HepG2 (cell line): ENCODE measurements around the gene PDE4D. TPM values are rescaled to one million over a fixed set of nuclear protein-coding genes. Genes with fewer than 3 reads are reported as not detected.

Experiments used
- SP1 ChIP-seq, 2 experiments: fragments of 450-650 bp in 1 of 2; sonication (generic) in 1 of 2; formaldehyde crosslinking in 1 of 2; IDR thresholded peaks; 2 replicates each; pipeline versions ENCODE4 v1.4.0 to v1.6.1; 2016 to 2020; ENCODE audit warnings: missing genetic modification reagents in 1 of 2
- SP4 ChIP-seq: sonication (generic); formaldehyde crosslinking; IDR thresholded peaks from 2 replicates; pipeline ENCODE4 v1.8.1; 2023; ENCODE audit warnings: mild to moderate bottlenecking, missing genetic modification reagents
- XRCC5 ChIP-seq: fragments of 200-400 bp; formaldehyde crosslinking; optimal IDR thresholded peaks from 2 replicates; pipeline ENCODE3; 2017; ENCODE audit warnings: mild to moderate bottlenecking, low read length
- polyA plus RNA-seq, 8 experiments: library from polyadenylated mRNA; depleted of rRNA in 3 of 8; stranded (reverse) in 7 of 8; unstranded in 1 of 8; fragments of >200 nt; fragmentation: Illumina TruSeq in 4 of 8; extraction: Trizol in 4 of 8; gene quantifications; 2 replicates each; pipeline versions ENCODE4 v1.2.1 to v1.2.3, GENCODE V29; 2011 to 2016; ENCODE audit warnings: low read depth in 4 of 8, missing spikeins in 1 of 8, mixed read lengths in 1 of 8; ENCODE audit not compliant: insufficient read depth in 1 of 8
- total RNA-seq, 5 experiments: library from RNA; depleted of rRNA; stranded (reverse); fragments of >200 nt; fragmentation: Illumina TruSeq; extraction: Trizol; gene quantifications; 2 replicates each; pipeline ENCODE4 v1.2.3, GENCODE V29; 2016; ENCODE audit warnings: low read depth in 1 of 5
- TF ChIP-seq, protein P1 (sequence below): sonication (generic); formaldehyde crosslinking; IDR thresholded peaks from 2 replicates; pipeline ENCODE4 v1.9.0; 2021; ENCODE audit warnings: missing genetic modification reagents, borderline replicate concordance
- TF ChIP-seq, protein P2 (sequence below): sonication (generic); formaldehyde crosslinking; IDR thresholded peaks from 2 replicates; pipeline ENCODE4 v1.8.0; 2022; ENCODE audit warnings: missing genetic modification reagents, mild to moderate bottlenecking, borderline replicate concordance
- TF ChIP-seq, protein P3 (sequence below): sonication (generic); formaldehyde crosslinking; IDR thresholded peaks from 2 replicates; pipeline ENCODE4 v1.4.0; 2020; ENCODE audit warnings: missing genetic modification reagents, borderline replicate concordance
- TF ChIP-seq, protein P4 (sequence below): sonication (generic); formaldehyde crosslinking; IDR thresholded peaks from 2 replicates; pipeline ENCODE4 v1.5.1; 2020; ENCODE audit warnings: mild to moderate bottlenecking, missing genetic modification reagents, moderate library complexity

PDE4D gene
- total and polyA plus RNA-seq, 2 of the 13 experiments (the other 11 are each of a cell fraction or from before 2014, with no cell fraction given) = 7.0 to 12.2 TPM

DNA sequence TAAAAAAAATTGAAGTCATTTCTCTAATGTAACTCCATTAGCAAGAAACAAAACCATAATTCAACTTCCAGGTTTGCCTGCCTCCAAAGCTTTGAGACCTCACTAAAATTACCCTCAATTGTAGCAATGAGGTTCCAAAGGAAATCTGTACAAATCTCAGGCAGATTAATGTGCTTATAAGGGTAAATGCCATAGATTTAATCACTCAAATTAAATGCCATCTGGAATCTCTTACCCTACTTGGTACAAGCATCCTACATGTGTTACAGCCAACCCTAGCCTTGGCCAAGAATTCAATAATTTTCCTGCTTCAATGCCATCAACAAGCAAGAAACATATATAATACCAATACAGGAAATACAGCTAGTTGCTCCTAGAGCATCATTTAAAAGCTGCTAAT lies 857.8 kb downstream of the PDE4D start (continued):
- TF ChIP-seq, protein P1, sequence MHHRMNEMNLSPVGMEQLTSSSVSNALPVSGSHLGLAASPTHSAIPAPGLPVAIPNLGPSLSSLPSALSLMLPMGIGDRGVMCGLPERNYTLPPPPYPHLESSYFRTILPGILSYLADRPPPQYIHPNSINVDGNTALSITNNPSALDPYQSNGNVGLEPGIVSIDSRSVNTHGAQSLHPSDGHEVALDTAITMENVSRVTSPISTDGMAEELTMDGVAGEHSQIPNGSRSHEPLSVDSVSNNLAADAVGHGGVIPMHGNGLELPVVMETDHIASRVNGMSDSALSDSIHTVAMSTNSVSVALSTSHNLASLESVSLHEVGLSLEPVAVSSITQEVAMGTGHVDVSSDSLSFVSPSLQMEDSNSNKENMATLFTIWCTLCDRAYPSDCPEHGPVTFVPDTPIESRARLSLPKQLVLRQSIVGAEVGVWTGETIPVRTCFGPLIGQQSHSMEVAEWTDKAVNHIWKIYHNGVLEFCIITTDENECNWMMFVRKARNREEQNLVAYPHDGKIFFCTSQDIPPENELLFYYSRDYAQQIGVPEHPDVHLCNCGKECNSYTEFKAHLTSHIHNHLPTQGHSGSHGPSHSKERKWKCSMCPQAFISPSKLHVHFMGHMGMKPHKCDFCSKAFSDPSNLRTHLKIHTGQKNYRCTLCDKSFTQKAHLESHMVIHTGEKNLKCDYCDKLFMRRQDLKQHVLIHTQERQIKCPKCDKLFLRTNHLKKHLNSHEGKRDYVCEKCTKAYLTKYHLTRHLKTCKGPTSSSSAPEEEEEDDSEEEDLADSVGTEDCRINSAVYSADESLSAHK (CRISPR knock-in tag) = no peak
- TF ChIP-seq, protein P2, sequence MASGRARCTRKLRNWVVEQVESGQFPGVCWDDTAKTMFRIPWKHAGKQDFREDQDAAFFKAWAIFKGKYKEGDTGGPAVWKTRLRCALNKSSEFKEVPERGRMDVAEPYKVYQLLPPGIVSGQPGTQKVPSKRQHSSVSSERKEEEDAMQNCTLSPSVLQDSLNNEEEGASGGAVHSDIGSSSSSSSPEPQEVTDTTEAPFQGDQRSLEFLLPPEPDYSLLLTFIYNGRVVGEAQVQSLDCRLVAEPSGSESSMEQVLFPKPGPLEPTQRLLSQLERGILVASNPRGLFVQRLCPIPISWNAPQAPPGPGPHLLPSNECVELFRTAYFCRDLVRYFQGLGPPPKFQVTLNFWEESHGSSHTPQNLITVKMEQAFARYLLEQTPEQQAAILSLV (CRISPR knock-in tag) = no peak
- TF ChIP-seq SP4 (CRISPR knock-in tag) (no peak), XRCC5 (no peak), SP1 (IDR thresholded peaks at IDR 0.05) (no peak), SP1 (CRISPR knock-in tag; IDR thresholded peaks at IDR 0.05) (no peak)
- TF ChIP-seq, protein P3, sequence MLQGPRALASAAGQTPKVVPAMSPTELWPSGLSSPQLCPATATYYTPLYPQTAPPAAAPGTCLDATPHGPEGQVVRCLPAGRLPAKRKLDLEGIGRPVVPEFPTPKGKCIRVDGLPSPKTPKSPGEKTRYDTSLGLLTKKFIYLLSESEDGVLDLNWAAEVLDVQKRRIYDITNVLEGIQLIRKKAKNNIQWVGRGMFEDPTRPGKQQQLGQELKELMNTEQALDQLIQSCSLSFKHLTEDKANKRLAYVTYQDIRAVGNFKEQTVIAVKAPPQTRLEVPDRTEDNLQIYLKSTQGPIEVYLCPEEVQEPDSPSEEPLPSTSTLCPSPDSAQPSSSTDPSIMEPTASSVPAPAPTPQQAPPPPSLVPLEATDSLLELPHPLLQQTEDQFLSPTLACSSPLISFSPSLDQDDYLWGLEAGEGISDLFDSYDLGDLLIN (CRISPR knock-in tag) = no peak
- TF ChIP-seq, protein P4, sequence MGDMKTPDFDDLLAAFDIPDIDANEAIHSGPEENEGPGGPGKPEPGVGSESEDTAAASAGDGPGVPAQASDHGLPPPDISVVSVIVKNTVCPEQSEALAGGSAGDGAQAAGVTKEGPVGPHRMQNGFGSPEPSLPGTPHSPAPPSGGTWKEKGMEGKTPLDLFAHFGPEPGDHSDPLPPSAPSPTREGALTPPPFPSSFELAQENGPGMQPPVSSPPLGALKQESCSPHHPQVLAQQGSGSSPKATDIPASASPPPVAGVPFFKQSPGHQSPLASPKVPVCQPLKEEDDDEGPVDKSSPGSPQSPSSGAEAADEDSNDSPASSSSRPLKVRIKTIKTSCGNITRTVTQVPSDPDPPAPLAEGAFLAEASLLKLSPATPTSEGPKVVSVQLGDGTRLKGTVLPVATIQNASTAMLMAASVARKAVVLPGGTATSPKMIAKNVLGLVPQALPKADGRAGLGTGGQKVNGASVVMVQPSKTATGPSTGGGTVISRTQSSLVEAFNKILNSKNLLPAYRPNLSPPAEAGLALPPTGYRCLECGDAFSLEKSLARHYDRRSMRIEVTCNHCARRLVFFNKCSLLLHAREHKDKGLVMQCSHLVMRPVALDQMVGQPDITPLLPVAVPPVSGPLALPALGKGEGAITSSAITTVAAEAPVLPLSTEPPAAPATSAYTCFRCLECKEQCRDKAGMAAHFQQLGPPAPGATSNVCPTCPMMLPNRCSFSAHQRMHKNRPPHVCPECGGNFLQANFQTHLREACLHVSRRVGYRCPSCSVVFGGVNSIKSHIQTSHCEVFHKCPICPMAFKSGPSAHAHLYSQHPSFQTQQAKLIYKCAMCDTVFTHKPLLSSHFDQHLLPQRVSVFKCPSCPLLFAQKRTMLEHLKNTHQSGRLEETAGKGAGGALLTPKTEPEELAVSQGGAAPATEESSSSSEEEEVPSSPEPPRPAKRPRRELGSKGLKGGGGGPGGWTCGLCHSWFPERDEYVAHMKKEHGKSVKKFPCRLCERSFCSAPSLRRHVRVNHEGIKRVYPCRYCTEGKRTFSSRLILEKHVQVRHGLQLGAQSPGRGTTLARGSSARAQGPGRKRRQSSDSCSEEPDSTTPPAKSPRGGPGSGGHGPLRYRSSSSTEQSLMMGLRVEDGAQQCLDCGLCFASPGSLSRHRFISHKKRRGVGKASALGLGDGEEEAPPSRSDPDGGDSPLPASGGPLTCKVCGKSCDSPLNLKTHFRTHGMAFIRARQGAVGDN (CRISPR knock-in tag) = no peak
